Tibial artery (tissue), 4 donors: ENCODE data around the gene TAF4.

Experiments used
- DNase-seq, 2 donors: peaks; one replicate each; pipeline ENCODE4 v3.0.0-alpha.2; 2019
- H3K27ac ChIP-seq, 2 donors: fragments of 200-600 bp; sonication (generic) in 1 of 2; 1 replicate in 1 of 2; 2 replicates in 1 of 2; pipeline ENCODE4 v1.5.1; 2018 to 2019; ENCODE audit warnings: mild to moderate bottlenecking in 1 of 2
- H3K27me3 ChIP-seq, 2 donors: fragments of 200-600 bp; sonication (generic) in 1 of 2; one replicate each; pipeline versions ENCODE4 v1.5.1 to v1.6.0; 2016 to 2019
- H3K36me3 ChIP-seq, 3 donors: fragments of 200-600 bp; sonication (generic) in 2 of 3; one replicate each; pipeline ENCODE4 v1.5.1; 2016 to 2019; ENCODE audit warnings: mild to moderate bottlenecking in 2 of 3
- H3K4me1 ChIP-seq, 4 donors: fragments of 200-600 bp; sonication (generic) in 2 of 4; 1 replicate in 3 of 4; 2 replicates in 1 of 4; pipeline ENCODE4 v1.5.1; 2016 to 2019
- H3K4me3 ChIP-seq, 2 donors: fragments of 200-600 bp; sonication (generic) in 1 of 2; 1 replicate in 1 of 2; 2 replicates in 1 of 2; pipeline ENCODE4 v1.5.1; 2018 to 2019; ENCODE audit warnings: mild to moderate bottlenecking in 2 of 2
- H3K9me3 ChIP-seq, 3 donors: fragments of 200-600 bp; sonication (generic) in 1 of 3; one replicate each; pipeline ENCODE4 v1.5.1; 2016 to 2019
- intact Hi-C: fragments of 100-400 bp; cut with DNase I; formaldehyde crosslinking; loops from one replicate; pipeline ENCODE4 v1.15.0; 2023; ENCODE audit warnings: low total_unique reads
- TF ChIP-seq, protein P1 (sequence below), 2 experiments: fragments of 200-600 bp in 1 of 2; fragments of 450-650 bp in 1 of 2; IDR thresholded peaks; one replicate each; pipeline ENCODE4 v1.5.1; 2017 to 2019; ENCODE audit warnings: antibody characterized with exemption in 2 of 2, mild to moderate bottlenecking in 1 of 2, moderate library complexity in 1 of 2

The TAF4 gene

DNA sequence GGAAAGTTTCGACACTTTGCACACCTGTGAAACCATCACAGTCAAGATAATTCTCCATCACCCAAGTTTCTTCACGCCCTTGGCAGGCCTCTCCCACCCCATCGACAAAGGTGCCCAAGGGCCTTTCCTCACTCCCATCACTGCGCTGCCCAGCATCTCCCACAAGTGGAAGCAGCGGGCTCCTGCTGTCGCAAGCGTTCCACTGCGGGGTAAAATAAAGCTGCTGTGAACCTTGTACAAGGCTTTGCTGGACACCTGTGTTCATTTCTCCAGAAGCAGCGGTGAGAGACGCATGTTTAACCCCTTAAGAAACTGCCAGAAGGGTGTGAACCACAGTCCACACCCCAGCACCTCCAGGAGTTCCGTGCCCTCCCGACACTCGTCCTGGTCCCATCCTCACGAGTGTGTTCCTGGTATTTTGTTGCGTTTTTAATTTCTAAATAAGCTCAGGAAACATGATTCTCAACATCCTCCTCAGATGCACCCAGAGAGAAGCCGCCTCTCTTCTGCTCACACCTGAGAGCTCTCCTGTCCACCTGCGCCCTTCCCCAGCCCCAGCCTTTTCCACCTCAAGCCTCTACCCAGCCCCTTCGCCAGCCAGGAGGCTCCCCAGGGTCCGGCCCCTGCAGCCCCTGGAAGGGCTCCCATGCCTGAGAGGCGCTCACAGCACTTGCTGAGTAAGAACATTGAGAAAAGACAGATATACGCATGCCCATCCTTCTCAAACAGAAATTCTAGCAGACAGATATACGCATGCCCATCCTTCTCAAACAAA is 97.5 kb downstream of the TAF4 start:
- DNase-seq = no peak

DNA sequence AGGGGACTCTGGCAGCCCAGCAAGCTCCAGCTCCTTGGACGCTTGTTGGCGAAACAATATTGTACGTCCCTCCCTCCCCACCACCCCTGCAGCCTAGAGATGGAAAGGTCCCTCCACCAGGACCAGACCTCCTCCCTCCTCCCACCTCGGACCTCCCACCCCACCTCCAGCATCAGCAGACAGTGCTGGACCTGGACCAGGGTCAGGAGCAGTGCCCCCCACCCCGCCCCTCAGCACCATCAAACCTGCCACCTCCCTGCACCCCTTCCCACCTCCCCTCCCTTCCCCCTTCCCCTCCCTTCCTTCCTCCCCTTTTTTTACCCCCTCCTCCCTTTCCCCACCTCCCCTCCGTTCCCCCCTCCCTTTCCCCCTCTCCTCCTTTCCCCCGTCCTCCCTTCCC is 98.4 kb downstream of the TAF4 start:
- Histone ChIP-seq H3K36me3 (peaks cover 2 to 8% (median 2%) of the 10 kb centered on the region in 3 donors), H3K9me3 (no peaks in the 10 kb centered on the region), H3K4me1 (peaks cover 0 to 10% (median 0%) of the 10 kb centered on the region in 4 donors), H3K4me3 (no peak overlapping the region), H3K27ac (no peak overlapping the region), H3K27me3 (peaks cover 0 to 33% of the 10 kb centered on the region in 2 donors)
- TF ChIP-seq, protein P1, sequence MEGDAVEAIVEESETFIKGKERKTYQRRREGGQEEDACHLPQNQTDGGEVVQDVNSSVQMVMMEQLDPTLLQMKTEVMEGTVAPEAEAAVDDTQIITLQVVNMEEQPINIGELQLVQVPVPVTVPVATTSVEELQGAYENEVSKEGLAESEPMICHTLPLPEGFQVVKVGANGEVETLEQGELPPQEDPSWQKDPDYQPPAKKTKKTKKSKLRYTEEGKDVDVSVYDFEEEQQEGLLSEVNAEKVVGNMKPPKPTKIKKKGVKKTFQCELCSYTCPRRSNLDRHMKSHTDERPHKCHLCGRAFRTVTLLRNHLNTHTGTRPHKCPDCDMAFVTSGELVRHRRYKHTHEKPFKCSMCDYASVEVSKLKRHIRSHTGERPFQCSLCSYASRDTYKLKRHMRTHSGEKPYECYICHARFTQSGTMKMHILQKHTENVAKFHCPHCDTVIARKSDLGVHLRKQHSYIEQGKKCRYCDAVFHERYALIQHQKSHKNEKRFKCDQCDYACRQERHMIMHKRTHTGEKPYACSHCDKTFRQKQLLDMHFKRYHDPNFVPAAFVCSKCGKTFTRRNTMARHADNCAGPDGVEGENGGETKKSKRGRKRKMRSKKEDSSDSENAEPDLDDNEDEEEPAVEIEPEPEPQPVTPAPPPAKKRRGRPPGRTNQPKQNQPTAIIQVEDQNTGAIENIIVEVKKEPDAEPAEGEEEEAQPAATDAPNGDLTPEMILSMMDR (IDR thresholded peaks at IDR 0.05) = no peak
- intact Hi-C loops = no loop called here
- DNase-seq = no peak

More for the DNA sequence above, 97.5 kb downstream of the TAF4 start:
- H3K9me3 ChIP-seq = no peaks in the 10 kb centered on the region
- peaks cover 0 to 10% (median 0%) of the 10 kb centered on the region in 4 donors for H3K4me1 ChIP-seq
- H3K27ac ChIP-seq = no peak overlapping the region
- H3K27me3 ChIP-seq = peaks cover 0 to 33% of the 10 kb centered on the region in 2 donors
- no peak overlapping the region for H3K4me3 ChIP-seq
- intact Hi-C loops = no loop called here
- TF ChIP-seq, protein P1 (IDR thresholded peaks at IDR 0.05) = no peak
- H3K36me3 ChIP-seq = peaks cover 11 to 17% (median 11%) of the 10 kb centered on the region in 3 donors

DNA sequence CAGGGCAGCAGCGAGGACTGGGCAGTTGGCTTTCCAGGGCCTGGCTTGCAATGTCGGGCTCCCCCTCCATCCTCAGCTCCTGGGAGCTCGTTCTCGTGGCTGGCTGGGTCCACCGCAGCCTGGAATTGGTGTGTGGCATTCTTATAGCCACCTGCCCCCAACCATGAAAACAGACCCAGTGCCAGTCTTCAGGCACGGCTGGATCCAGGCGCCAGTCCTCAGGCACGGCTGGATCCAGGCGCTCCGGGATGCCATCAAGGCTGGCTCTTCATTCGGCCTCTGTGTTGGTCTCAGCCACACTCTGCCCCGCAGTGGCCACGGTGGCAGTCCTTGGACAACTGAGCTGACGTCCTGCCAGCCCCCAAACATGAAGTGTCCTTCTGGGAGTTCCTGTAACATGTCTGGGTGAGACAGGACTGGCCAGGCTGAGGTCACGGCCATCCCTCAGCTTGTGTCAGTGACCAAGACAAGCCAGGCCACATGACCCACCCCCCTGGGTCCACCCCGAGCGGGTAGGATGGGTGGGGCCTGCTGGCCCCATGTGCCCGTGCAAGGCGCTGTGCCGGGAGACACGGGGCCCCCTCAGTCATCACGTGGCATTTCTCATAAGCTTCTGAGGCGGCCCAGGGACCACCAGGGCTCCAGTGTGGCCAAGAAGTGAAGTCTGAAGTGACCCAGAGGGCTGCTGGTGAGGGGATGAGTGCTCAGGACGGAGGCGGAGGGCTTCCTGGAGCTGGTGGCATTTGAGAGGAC is 99.0 kb downstream of the TAF4 start:
- no peak for DNase-seq
- H3K36me3 ChIP-seq = peaks cover 0 to 1% (median 0%) of the 10 kb centered on the region in 3 donors
- no peak overlapping the region for H3K4me3 ChIP-seq
- no peaks in the 10 kb centered on the region for H3K9me3 ChIP-seq
- intact Hi-C loops = no loop called here
- TF ChIP-seq, protein P1 (IDR thresholded peaks at IDR 0.05) = no peak
- H3K4me1 ChIP-seq = peaks cover 0 to 10% (median 0%) of the 10 kb centered on the region in 4 donors
- peaks cover 0 to 33% of the 10 kb centered on the region in 2 donors for H3K27me3 ChIP-seq
- no peak overlapping the region for H3K27ac ChIP-seq

DNA sequence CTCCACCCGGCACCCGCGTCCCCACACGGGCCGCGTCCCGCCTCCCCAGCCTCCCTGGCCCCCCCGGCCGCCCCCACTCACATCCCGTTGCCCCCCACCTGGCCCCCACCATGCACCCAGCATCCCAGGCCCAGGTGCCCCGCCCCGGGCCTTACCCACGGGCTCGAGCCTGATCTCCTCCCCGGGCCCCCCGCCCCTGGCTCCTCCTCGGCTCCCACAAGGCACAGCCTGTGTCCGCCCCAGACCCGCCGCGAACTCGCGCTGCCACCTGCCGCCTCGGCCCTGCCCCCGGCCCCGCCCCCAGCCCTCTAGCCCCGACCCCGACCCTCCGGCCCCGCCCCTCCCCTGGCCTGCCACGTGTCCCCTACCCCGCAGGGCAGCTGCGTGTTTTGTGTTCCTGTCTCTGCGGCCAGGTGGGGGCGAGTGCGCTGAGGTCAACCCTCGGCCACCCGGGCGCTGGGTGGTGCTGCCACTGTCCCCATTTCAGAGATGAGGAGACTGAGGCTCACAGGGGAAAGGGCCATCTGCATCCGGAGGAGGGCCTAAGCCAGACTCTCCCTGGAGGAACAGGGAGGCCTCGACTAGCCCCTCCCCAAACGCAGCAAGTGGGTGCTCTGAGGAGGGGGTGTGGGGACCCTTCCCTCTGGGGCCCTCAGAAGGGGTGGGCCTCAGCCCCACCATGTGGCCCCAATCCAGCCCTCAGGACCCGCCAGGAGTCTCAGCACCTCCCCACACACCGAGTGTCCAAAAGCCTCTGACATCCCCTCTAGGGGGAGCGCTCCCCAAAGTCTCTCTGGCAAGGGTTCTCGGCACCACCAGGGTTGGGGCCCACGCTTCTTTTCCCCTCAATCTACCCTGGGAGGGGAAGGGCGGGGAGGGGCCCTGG is 99.8 kb downstream of the TAF4 start:
- no peak for DNase-seq
- Histone ChIP-seq H3K4me1 (peaks cover 0 to 10% (median 0%) of the 10 kb centered on the region in 4 donors), H3K4me3 (no peak overlapping the region), H3K9me3 (no peaks in the 10 kb centered on the region), H3K27ac (no peak overlapping the region), H3K36me3 (no peaks in the 10 kb centered on the region), H3K27me3 (peaks cover 0 to 33% of the 10 kb centered on the region in 2 donors)
- intact Hi-C loops = no loop called here
- TF ChIP-seq, protein P1 (IDR thresholded peaks at IDR 0.05) = no peak
